GM21515 (cell line): ENCODE data around the gene MGAT4A.

Experiments
- ATAC-seq: cut with Tn5 transposase; IDR thresholded peaks from one replicate; pipeline ENCODE4 v1.9.1; 2021; ENCODE audit not compliant: unreplicated experiment

Gene MGAT4A

DNA sequence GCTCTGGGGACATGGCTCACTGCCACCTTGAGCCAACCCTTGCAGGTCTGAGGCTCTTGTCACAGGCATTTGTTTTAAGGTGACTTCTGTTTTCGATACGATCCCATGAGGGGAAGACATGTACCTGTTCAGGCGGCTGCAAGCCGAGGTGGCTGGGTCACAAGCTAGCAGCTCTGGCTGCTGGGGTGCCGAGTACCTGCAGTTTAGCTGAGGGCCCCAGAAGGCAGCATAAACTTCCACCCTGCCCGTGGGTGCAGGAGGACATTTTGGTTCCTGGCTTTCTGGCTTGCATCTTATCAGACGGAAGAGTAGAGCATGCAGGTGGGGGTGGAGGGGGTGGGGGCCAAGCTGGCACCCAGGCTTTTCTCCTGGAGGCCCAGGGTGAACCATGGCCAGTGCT is 151.0 kb downstream of the MGAT4A start:
- no peak for ATAC-seq

DNA sequence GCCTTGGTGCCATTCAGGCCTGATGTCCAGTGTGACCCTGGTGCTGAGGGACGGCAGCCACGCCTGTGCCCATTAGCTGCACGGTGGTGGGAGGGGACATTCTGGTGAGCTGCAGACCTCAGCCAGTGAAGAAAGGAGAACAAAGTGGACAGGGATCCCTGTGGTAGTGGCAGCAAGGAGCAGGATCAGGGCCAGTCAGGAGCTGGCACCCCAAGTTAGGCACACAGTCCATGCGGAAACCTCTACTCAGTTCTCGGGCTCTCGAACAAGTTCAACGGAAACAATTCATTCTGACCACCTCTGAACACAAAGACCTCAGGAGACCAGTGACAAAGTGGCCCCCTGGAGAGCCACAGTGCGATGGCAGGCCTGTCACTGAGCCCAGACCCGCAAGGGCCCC is 152.7 kb downstream of the MGAT4A start:
- no peak for ATAC-seq

DNA sequence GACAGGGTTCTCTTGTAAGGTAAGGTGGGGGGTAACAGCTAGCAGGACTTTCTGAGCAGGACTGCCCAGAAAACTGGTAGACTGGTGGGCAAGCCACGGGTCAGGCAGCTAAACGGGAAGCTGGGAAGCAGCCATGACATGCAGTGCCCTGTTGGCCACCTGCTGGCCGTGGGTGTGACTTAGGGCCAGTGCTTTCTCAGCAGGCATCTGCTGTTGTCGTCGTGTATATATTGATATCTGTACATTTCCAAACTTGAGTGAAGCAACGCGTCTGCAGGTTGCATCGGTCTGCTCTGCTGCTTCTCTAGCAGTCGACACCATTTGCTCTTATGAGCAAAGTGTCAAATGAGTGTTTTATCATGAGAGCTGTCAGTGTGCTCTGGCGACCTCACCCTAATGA is 153.6 kb downstream of the MGAT4A start:
- ATAC-seq: no peak

DNA sequence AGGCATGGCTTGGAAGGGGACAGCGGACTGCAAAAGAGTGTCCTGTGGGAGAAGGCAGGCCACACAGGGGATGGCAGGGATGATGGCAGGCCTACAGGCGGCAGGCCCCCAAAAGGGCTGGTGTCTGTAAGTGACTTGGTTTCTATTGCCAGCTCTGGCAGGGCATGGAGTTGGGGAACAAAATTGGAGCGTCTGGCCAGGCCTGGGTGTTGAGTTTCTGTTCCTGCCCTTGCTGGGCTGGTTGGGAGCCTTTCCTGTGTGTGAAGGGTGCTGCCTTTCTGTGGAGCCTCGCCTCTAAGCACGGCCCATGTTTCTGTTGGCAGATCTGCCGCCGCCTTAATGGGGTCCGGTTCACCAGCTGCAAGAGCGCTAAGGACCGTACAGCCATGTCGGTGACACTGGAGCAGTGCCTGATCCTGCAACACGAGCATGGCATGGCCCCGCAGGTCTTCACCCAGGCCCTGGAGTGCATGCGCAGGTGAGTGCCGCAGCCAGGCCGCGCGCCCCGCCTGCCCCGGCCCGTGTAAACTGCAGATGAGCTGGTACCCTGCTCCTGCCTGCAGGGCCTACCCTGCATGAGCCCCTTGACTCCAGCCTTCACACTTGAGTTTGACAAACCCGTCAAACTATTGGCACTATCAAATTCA is 154.1 kb downstream of the MGAT4A start:
- ATAC-seq: no peak

DNA sequence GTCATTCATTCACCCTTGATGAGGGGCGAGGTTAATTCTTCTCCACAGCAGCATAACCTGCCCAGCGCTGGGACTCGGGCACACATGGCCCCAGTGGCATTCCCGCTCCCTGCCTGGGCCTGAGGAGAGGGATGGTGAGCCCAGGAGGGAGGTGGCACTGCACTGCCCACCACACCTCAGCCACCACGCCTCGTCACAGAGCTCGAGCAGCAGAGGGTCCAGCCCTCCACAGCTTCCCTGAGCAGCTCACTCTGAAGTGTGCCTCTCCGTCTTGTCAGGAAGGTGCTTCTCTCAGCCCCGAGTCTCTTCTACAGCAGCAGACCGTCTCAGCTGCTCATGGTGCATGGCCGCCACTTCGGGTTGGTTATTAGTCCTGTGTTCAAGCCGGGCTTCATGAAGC is 157.5 kb downstream of the MGAT4A start:
- no peak for ATAC-seq

DNA sequence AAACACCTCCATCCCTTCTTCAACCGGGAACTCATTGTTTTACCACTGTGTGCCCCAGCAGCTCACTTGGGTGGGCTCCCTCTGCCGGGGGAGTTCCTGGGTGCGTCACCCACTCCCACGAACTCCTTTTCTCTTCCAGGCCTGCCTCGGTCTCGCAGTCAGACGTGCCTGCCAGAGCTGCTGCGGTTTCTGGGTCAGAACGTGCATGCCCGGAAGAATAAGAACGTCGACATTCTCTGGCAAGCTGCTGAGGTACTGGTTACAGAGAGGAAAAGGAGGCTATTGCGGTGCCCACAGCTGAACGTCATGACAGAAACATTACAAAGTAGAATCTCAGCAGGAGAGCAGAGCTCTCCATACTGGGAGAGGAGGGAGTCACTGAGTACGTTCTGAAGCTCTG is 158.3 kb downstream of the MGAT4A start:
- no peak for ATAC-seq

DNA sequence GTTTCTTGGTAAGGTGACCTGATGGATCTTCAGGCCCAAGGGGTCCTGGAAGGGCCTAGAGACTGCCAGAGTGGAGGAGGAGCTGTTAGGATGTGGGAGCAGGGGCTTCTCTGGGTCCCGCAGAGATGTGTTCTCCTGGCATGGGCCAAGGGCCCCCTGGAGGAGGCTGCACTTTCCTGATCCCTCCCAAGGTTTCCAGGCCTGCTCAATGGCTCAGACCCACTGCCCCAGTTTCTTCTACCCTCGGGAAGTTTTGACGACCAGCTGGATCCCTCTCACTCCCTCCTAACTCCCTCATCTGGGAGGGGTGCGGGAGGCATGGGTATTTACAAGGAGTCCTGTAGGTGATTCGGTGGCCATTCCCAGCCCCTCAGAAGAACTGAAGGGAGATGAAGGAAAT is 158.7 kb downstream of the MGAT4A start:
- ATAC-seq: no peak

DNA sequence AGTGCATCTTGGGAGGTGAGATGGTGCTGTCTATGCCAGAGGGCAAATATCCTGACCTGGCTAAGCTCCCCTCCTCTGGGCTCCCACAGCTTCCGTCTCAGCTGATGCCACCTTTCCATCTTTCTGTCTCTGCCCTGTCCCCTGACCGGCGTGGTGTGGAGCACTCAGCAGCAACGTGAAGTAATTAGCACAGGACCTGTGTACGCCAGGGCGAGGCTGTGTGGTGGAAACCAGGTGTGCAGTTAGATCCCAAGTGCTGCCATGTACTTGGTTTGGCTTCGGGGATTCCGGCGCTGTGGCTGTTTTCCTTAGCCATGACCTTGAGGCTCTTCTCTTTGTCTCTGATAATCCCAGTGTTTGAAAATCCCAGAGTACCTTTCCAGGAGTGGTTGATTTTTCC is 159.1 kb downstream of the MGAT4A start:
- no peak for ATAC-seq

DNA sequence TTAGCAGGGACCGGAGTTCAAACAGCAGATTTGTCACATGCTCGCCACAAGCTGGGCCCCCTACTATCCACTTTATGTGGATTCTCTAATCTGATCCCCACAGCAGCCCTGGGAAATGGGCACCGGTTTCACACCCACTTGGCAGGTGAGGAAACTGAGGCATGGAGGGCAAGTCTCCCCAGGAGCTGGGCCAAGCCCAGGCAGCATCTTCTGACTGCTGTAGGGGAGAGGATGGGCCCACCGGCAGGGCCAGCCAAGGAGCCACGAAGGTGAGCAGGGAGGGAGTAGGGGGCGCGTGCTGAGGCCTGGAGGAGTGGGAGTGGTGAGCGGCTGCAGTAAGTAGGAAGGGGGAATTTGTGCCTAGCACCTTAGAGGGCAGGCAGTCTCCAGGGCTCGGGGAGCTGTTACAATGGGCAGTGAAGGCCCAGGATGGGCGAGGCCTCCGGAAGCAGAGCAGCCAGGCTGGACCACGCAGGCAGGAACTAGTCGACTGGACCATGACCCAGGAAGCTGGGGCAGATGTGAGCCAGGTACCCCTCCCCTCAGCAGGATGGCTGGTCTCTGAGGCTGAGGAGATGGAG is 159.7 kb downstream of the MGAT4A start:
- ATAC-seq: no peak

DNA sequence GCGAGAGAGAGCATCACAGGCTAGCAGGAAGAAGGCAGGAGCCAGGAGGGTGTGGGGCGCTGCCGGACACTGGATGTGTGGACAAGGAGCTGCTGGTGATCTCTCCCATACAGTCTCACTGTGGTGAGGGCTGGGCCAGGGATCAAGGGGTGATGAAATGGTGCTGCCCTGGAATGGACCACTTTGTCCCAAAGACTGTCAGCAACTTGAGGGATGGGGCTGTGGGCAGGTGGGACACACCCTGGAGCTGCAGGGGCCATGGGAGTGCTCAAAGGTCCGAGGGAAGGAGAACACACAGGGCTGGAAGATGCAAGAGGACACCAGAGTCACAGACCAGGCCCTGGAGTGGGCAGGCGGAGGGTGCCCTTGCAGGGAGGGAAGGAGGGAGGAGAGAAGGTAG is 160.6 kb downstream of the MGAT4A start:
- ATAC-seq: no peak

DNA sequence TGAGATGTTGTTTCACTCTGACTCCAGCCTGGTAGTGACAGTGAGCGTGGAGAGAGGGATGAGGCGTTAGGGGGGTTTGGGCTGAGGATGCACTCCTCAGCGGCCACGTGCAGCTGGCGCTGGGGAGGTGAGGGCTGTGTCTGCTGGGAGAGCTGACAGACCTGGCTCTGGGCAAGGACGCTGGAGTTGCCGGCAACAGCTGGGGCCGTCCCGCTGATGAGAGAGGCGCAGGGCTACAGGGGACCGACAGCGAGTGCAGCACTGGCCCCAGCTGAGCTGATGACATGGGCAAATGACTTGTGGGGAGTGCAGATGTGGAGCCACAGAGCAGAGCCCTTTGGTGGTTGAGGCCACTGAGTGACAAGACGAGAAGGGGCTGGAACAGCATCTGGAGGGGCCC is 161.0 kb downstream of the MGAT4A start:
- ATAC-seq: no peak

DNA sequence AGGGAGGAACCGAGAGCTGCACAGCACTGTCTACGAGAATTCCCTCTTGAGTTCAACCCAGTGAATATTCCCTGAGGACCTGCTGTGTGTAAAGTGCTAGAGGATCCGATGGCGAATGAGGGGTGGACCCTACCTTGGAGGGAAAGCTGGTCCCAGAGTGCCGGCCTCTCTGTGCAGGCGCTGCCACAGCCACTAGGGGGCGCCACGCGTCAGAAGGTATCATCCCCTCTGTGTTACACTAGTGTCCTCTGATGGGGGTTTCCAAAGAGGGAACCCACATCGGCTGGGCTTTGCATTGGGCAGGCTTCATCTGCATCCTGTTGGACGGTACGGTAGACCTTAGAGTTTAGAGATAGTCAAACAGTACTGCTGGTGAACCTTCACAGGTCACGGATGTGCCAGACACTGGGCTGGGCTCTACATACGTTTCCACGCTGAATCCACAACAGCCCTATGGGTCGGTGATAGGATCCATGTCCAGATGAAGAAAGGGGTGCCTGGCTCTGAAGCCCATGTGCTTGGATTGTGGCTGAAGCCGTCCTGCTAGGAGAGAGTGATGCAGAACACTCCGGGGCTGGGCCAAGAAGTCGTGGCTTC is 161.6 kb downstream of the MGAT4A start:
- ATAC-seq: no peak
